DMS114 treated with DMSO at 0.1 percent for 48 hours (cell line): ENCODE measurements around the gene RND3.
A peak's percentile ranks its signal among the peaks of the same experiment; 100 is the strongest.

Source experiments
- DNase-seq: peaks from one replicate; lab custom pipeline; 2025; ENCODE audit not compliant: unreplicated experiment; lab: John Stamatoyannopoulos, UW

RND3 gene, protein sequence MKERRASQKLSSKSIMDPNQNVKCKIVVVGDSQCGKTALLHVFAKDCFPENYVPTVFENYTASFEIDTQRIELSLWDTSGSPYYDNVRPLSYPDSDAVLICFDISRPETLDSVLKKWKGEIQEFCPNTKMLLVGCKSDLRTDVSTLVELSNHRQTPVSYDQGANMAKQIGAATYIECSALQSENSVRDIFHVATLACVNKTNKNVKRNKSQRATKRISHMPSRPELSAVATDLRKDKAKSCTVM

DNA sequence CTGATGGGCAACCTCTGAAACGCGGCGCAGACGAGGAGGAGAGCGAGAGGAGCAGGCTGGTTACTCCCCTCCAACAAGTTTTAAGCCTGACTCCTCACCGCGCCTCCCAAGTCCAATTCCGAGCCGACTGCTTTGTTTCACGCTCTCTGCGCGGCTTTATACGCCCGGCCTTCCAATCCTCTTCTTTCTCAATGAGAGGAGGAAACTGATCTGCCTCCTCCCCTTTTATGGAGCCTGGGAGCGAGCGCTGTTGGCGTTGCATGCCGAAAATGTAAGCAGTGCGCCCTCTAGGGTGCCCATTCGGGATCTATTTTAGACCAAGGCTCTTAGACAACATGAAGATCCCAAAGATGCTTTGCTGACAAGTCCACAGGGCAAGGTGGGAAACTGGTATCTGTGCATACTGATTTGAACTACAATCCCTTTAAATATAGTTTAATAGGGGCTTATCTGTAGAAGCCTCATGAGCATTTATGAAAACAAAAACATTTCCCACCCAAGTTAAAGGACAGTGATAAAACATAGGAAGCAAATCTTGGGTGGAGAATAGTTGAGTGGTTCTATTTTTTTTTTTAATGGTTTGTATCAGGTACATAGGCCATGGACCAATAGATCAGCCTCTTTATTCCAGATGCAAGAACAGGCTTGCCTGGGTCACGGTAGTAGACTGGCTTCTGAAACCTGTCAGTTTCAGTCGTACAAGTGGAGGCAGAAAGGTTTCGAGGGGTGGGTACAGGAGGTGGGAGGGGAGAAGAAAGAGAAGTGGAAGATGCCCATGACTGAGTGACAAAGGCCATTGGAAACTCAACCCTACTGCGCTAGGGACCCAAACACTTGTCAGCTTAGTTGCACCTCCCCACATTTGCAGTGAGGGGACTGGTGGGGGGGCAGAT is at the start of gene RND3:
TSS of gene RND3 (minus strand) at position 131 of the 893 bp plus-strand sequence. CDS start 250 bp downstream, outside the sequence.
- DNase-seq, result peak; percentile 75

DNA sequence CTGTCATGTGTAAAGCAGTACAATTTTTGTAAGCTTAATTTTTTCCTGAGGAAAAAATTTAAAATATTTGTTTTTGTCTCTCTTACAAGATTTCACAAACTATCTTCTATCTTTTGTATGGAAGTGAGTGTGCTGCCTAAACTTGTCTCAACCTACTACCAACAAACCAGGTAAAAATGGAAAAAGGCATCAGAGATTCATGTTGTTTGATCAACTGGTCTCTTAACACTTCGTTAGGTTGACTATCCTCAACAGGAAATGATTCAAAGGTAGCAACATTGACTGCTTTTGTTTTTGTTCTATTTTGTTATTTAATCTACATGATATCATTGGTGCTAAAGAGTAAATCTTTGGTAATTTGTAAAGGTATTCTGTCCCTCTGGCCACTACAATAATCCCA is 47.7 kb upstream of the RND3 start:
- DNase-seq, result no peak

DNA sequence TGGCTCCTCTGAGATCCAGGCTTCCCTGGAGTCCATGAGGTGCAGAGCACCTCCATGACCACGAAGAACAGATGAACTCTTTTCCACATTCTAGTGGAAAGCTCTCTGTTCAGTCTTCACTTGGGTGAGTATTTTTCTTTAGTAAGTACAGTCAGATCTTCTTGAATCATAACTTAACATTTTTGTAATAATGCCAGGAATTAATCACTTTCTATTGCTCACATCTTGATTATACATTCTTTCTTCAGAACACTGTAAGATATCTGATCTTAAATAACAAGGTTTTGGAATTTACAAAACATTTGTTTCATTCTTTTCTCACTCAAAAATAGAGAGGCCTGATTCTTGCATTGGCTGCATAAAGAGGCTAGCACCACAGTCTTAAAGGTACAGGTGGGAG is 45.4 kb upstream of the RND3 start:
- DNase-seq, result no peak

DNA sequence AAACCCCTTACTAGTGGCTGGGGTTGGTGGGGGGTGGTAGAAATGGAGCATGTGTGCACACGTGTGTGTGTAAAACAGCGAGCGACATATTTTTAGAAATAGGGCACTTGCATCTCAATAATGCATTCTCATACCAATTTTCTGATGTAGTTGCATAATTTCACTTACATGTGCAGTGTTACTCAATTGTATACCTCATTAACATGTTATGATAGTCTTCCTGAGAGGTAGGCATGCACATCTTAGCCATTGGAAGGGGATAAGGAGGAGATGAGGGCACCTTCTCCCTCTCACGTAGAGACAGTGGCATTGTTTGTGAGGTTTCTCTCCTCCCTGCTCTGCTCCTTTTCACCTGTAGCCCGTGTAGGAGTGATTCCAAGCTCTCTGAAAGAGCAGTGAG is 44.6 kb upstream of the RND3 start:
- DNase-seq, result no peak

DNA sequence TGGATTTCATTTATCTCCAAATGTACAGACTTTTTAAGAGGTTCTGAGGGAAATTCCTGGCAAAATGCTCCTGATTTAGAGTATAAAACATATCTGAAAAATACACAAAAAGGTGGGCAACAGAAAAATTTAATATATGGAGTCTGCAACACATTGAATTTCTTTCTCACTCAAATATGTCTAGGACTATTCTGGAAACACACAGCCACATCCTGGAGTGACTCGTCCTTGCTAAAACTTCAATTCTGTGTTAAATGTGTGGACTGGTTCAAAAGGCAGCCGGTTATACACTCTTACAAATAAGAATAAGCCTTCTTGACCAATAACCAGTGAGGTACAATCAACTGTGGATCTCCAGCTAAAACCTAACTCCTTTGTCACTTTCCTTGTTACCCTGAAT is 44.1 kb upstream of the RND3 start:
- DNase-seq, result no peak

DNA sequence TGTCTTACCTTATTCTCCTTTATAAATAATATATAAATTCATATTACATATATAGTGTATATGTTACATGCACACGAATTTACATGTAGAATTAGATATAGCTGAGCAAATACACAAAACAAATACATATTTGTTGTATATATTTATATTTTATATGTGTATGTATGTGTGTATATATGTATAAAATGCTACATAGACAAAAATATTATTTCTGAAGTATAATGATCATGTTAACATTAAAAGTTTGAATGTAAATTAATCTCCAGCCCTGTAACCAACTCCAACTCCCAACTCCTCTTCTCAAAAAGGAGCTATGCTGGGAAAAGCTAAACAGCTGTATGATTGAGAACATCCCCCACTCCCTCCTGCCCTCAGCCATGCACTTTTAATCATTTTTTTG is 42.7 kb upstream of the RND3 start:
- DNase-seq, result no peak

DNA sequence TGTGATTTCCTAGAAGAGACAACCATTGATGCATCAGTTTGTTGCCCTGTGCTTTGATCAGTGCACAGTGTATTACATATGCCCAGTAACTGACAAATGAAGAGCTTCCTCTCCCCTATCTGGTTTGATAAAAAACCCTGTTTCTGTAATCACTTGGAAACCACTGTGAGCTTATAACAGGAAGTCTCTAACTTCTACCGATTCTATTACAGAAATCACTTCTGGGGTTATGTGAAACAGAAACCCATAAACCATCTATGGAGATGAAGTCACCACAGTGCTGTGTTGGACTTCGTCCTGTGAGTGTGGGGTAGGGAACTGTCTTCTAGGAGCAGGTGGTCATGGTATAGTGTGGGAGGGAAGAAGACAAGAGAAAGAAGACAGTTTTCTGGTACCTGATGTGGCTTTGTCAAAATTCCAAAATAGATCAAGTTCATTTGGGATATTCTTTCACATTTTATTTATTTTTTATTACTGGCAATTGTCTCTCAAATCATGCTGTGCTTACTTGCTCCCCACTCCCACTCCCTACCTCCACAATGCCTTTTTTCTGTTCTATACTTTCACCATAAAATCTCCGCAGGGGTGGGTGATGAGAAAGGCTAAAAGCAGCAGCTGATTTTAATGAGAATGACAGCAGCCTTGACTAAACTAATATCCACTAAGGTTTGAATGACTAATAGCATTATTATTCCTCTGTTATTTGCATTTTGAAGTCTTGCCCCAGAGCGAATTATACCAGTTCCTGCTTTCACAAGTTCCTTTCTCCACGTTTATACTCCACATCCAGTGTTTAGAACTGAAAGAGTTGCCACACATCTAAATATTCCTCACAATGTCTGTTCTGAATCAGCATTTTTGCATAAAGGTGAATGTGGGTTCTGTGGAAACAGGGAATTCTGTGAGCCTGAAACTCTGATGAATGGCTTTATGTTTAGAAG is 41.7 kb upstream of the RND3 start:
- no peak for DNase-seq

DNA sequence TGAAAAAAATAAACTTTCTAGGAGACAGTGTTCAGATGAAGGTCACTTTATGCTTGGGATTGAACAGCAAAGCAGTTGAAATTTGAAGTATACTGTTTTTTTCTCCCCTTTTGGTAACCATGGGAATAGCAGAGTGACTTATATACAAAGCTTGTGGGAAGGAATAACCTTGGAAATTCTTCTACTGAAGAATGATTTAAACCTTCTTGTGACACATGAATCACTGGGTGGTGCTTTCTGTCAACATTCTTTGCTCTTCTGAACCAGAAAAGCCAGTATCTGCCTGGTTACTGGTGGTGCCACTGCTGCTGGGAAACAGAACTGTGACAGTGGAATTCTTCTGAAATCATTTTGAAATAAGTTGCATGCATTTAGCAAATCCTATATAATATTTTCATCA is 39.4 kb upstream of the RND3 start:
- no peak for DNase-seq

DNA sequence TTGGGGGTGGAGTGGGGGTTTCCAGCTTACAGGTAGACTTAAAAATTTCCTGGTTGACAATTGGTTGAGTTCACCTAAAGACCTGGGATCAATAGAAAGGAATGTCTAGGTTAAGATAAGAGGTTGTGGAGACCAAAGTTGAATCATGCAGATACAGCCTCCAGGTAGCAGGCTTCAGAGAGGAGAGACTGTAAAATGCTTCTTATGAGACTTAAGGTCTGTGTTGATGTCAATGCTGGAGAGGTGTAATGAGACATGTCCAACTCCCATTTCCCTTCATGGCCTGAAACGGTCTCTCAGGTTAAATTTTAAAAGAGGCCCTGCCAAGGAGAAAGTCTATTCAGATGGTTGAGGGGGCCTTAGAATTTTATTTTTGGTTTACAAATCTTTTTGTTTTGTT is 38.5 kb upstream of the RND3 start:
- no peak for DNase-seq

DNA sequence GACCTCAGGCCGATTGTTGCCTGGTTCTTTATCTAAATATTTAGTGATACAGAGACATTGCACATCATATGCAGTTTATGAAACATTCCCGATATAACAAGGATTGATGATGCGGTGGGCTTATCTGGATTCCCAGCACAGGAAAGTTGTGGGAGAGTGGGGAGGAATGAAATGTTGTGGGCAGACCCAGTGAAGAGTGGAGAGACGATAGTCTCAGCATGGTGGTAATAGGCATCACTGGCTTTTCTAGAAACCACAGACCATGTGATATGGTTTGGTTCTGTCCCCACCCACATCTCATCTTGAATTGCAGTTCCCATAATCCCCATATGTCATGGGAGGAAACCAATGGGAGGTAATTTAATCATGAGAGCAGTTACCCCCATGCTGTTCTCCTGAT is 34.8 kb upstream of the RND3 start:
- DNase-seq, result no peak

DNA sequence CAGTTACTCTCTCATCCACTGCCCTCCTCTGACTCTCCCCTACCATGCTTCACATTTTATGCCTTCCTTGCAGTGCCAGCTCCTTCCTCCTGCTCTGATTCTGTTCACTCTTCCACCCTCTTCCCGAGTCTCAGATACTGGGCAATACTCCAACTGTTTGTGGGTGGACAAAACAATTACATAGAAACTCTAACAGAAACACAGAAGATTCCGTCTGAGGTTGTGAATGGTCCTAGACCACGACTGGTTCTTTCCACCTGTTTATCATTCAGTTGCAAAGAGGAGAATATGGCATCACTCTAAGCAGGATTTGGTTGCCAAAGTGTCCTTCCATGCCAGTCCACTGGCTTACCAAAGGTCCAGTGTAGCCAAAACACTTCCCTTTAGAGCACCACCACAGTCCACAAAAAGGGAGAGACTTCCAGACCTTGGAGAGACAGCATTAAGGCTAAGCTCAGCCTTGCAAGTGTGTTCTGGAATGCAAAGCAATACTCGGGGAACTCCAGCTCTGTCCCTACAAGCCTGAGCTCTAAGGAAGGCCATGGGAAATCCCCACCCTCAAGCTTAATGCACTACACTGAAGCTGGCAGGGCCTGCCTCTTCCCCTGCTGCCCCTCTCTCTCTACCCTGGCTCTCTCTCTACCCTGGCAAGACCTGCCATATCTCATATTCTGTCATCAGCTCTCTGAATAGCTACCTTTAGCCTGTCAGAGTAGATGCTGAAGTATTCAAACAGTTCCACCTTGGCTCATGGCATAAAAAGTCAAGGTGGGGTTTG is 33.6 kb upstream of the RND3 start:
- DNase-seq, result no peak

DNA sequence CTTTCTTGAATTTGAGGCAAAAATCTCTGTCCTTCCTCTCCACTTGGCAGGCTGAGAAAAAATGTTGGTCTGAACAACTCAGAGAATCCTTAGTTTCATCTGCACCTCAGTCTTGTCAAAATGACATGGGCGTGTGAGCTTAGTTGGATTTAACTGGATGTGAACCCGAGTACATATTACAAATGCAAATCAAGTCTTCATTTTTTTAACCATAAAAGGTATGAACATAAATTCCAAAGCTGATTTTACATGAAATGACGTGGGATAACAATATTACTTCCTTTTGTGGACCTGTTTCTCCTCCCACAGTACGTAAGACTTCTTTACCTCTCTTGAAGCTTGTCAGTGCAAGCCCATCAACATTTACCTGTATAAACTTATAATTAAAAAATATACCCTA is 32.6 kb upstream of the RND3 start:
- DNase-seq, result no peak

DNA sequence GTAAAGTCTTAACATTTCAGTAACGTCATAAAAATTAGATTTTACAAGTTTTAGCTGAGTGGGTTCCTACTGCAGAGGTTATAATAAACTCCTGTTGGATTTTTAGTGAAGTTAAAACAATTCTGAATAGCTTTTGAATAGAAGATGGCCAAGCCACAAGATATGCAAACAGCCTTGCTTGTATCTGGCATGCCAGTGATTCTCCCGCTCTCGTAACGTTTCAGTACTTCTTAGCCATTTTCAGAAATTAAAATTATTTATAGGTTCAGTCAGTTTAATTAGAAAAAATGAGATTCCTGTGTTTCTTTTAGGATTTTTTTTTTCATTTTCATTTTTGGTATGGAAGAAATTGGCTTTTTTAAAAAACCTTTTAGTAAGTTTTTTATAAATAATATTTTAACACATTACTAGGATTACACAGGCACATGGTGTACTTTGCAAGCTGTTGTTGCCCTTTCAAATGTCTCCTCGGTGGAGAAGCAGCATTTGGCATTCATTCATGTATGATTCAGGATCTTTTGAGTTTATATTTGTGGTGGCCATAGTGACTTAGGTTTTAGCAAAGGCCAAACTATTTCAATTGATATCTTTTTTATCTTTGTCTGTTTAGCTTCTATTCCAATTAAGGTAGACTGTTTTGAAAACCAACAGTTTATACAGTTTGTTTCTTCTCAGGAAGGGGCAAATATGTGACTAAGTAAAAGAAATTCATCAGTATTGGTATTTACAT is 30.6 kb upstream of the RND3 start:
- DNase-seq, result no peak

DNA sequence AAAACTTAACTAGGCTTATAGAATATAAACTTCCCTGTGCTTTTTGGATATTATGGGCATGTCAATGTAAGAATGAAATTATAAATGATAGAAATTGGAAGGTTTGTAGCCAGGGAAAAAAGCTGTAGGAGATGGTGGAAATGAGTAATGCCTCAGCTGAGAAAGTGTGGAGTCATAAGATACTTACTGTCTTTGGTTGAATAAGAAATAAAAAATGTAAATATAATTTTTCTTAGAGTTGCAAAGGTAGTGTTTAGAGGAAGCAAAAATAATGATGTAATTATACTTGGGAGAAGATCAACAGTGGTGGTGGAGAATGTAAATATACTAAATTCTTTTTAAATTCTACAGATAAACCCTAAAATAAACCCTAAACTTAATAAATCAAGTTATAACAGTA is 26.2 kb upstream of the RND3 start:
- no peak for DNase-seq

DNA sequence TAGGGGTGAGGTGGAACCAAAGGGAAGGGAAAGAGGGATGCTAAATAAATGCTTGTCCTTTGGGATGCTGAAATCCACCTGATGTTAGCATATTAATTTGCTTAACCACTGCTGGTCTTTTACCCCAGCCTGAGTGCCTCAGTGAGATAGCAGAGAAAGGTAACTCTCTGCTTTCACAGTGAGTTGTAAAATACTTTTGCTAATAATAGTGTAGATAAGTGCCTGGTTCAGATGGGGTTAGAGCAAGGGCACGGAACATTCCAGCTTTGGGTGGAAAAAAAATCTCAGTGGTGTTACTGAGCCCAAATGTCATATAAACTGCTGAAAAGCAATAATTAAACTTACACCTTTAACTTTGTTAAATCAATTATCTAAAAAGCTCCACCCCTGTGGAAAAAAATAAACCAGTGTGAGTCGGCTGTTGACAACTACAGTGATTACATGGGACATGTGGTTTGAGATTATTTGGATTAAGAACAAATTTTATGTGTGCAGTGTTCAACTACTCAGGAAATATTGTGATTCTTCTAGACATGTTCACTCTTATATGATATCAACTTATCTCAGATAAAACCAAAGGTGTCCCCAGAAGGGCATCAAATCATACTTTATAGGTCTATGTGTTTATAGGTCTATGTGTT is 21.1 kb upstream of the RND3 start:
- DNase-seq, result no peak

DNA sequence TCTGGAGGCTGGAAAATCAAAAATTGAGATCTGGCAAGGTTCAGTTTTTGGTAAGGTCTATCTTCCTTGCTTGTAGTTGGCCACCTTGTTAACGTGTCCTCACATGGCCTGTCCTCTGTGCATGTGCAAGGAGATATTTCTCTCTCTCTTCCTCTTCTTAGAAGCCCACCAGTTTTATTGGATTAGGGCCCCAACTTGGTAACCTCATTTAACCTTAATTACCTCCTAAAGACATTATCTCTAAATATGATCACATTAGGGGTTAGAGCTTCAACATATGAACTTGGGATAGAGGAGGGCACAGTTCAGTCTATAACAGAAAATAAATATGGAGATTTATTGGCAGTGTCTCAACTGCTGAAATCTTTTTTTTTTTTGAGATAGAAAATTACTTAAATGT is 19.6 kb upstream of the RND3 start:
- no peak for DNase-seq

DNA sequence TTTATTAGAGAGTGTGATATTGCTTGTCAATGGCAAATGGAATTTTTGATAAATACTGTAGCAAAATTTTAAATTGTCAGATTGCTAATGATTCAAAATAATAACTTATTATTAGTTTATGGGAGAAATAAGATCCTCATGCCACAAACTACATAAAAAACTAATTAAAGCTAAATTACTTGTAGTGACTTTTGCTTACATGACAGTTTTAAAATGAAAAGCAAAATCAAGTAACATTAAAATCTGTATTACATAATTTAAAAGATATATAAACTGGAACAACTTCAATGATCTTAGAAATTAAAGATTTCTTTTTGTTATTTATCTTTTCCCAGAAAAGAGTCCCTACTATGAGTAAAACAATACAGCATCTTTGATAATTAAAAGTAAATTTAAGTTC is 17.7 kb upstream of the RND3 start:
- no peak for DNase-seq

DNA sequence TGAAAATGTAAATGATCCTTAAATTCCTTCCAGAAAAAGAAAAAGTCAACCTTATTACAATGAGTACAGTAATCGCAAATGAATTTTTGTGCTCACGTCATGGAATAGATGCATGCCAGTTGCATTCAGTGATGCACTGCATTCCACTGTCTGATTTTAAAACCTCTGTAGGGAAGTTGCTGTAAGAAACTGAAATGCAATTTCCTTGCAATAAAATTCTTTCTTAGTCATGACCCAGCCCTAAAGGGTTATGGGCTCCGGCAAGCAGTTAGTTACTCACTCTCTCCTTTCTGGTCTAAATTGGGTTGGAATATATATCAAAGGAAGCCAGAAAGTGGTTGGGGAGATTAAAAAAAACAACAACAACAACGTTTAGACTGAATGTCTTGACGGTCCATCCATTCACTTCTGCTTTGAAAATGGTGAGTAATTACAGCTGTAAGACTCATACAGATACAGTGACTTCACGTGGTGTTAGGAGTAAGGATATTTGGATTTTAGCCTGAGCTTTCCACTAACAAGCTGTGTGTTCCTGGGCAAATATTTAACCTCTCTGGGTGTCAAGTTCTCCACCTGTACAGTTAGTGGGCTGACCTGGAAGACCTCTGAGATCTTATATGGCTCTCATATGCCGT is 8.6 kb upstream of the RND3 start:
- DNase-seq, result no peak

DNA sequence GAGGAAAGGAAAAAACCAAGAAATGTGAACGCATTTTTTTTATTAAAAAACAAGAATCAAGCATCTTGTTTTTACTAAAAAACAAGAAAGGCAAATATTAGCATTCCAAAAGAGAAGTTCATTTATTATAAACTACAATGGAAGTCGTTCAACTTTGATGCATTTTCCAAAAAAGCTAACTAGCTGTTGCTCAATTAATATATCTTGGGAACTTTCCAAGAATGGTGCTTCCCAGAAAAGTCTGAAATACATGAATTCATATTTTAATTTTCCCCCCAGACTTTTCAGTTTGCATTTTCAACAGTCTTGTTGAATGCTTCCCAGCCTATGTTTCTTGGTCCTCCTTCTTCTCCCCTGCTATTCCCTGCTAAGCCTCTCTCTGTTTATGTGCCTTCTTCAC is 7.5 kb upstream of the RND3 start:
- DNase-seq, result no peak
